C4-2B (cell line): ENCODE measurements around the gene RIPOR3.

Experiments
- CTCF ChIP-seq: fragments of 450-650 bp; conservative IDR thresholded peaks from 2 replicates; pipeline ENCODE4 v1.5.1; 2017; ENCODE audit warnings: mild to moderate bottlenecking
- ZFX ChIP-seq: fragments of 450-650 bp; IDR thresholded peaks from 2 replicates; pipeline ENCODE4 v1.6.1; 2017

GRCh38 chr20:50611128-50611810 is 80.1 kb downstream of the RIPOR3 start:
- TF ChIP-seq CTCF (no peak), ZFX (no peak)
